LNCaP clone FGC (cell line): ENCODE data around the gene TPM2.

Experiments used
- DNase-seq: peaks from one replicate; pipeline ENCODE4 v3.0.0-alpha.2; 2011; ENCODE audit warnings: low read depth
- H3K4me3 ChIP-seq: 2 replicates; pipeline ENCODE4 v1.5.1; 2011; ENCODE audit warnings: mild to moderate bottlenecking, low read depth, low read length, control low read depth
- CTCF ChIP-seq: IDR thresholded peaks from 2 replicates; pipeline ENCODE4 v1.5.1; 2012; ENCODE audit warnings: mild to moderate bottlenecking; ENCODE audit not compliant: control insufficient read depth, insufficient read depth; ENCODE audit errors: extremely low read depth

The TPM2 gene

GRCh38 chr9:35705372-35705771 lies 15.6 kb upstream of the TPM2 start:
- no peak overlapping the region for H3K4me3 ChIP-seq
- no peak for TF ChIP-seq CTCF
- no peak for DNase-seq

DNA sequence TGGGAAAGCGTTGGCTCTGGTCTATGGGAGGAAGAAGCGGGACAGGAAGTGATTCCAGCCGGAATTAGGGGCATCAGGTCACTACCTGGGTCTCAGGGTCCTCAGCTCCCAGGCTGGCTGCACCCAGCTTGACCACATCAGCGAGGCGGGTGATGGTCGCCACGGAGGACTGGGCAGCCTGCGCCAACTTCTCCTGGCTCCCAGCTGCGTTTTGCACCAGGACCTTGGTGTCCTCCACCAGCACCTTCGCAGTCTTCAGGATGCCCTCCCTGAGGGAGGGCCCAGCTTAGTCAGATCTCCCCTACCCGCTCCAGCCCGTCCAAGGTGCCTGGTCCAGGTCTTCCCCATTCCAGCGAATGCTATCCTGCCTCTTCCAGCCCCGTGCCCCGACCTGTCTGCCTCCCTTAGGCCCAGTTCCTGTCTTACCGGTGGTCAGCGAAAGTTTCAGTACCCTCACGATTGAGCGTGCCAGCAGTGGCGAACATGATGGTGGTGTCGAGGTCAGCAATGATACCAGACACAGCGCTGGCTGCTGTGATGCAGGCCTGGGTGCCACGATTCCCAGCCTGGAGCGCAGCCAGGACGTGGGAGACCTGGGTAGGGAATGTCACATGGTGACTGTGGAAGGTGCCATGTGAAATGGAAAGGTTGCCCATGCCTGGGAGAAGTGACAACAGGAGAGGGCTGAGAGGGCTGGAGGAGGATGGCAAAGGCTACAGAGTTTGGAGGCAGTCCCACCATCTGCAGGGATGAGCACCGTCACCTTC lies 14.4 kb upstream of the TPM2 start:
- no peak for DNase-seq
- H3K4me3 ChIP-seq, result no peak overlapping the region
- no peak for TF ChIP-seq CTCF

GRCh38 chr9:35702696-35703095 lies 13.0 kb upstream of the TPM2 start:
- no peak for TF ChIP-seq CTCF
- H3K4me3 ChIP-seq, result no peak overlapping the region
- no peak for DNase-seq

DNA sequence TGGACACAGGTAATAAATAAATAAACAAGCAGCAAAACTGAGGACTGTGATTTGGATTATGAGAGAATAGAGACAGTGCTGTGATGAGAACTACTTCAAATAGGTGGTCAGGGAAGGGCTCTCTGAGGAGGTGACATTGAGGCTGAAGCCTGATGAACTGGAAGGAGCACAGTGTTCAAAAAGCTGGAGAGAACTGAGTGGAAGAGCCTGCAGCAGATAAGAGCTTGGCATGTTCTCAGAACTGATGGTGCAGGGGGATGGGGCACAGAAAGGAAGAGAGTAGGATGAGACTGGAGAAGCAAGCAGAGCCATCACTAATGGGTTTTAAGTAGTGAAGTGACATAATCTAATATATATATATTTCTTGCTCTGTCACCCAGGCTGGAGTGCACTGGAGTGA lies 11.2 kb upstream of the TPM2 start:
- TF ChIP-seq CTCF, result no peak
- H3K4me3 ChIP-seq, result no peak overlapping the region
- no peak for DNase-seq

DNA sequence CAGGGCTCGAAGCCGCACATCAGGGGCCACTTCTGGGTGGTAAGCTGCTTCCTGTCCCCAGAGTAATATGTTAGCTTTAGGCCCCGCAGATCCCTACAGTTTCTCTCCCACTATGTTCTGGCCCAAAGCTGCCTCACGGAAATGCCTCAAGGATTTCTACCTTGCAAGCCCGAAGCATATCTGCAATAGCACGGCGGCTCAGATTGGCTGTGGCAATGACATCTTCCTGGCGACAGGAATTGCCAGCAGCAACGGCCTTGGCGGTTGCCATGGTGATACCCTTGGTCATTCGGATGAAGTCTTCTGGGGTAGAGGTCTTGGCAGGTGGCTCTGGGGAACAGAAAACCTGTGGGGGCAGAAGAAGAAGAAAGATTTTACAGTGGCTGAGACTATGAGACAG lies 10.3 kb upstream of the TPM2 start:
- no peak for TF ChIP-seq CTCF
- no peak for DNase-seq
- no peak overlapping the region for H3K4me3 ChIP-seq

DNA sequence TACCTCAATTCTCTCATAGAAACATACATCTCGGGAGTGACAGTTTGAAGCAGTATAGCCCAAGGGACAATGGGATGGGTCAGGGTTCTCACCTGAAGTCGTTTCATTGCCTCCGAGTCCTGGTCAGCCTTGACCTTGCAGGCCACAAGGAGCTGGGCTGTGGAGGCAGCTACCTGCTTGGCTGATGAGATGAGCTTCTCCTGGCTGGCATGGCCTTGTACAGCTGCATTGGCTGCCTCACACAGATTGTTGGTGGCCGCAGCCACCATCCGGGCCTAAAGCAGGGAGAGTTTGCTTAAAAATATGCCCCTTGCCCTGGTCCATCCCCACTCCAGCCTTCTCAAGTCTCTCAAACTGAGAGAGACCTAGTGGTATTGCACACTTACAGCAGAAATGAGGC lies 8.5 kb upstream of the TPM2 start:
- no peak for TF ChIP-seq CTCF
- no peak overlapping the region for H3K4me3 ChIP-seq
- DNase-seq, result no peak

DNA sequence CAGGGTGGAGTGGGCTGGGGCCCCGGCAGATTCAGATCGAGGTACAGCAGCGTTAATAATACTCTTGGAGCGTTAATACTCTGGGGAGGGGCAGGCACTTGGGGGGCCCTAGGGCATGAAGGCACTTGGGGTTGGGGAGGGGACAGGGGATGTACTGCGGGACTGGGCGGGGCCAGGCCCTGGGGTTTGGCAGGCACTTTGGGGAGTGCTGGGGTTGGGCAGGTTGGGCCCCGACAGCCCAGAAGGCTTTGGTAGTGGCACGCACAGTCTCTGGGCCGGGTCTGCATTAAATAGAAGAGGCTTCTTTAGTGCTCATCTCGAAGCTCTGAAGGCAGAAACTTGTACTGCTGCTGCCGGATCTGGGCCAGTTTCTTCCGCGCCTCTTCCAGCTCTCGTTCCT lies 7.8 kb upstream of the TPM2 start:
- no peak for TF ChIP-seq CTCF
- no peak for DNase-seq
- H3K4me3 ChIP-seq, result no peak overlapping the region
